Liver (tissue), 9 donors: ENCODE results near the gene SIM2. TPM values are rescaled to one million over a fixed set of nuclear protein-coding genes. Genes with fewer than 3 reads are reported as not detected.

Experiments used
- DNase-seq: peaks from one replicate; pipeline ENCODE4 v3.0.0-alpha.2; 2017; ENCODE audit warnings: low spot score
- H3K27ac ChIP-seq, 2 donors: one replicate each; pipeline ENCODE4 v1.7.0; 2013; ENCODE audit warnings: inconsistent platforms in 2 of 2, low read length in 2 of 2, control low read depth in 1 of 2, low read depth in 1 of 2, mild to moderate bottlenecking in 1 of 2
- H3K27me3 ChIP-seq, 4 donors: one replicate each; pipeline versions ENCODE4 v1.6.1 to v1.7.0; 2013; ENCODE audit warnings: low read length in 3 of 4, inconsistent platforms in 1 of 4, mild to moderate bottlenecking in 1 of 4, moderate library complexity in 1 of 4; ENCODE audit not compliant: control insufficient read depth in 4 of 4, insufficient read depth in 4 of 4
- H3K36me3 ChIP-seq, 4 donors: one replicate each; pipeline versions ENCODE4 v1.6.1 to v1.7.0; 2013; ENCODE audit warnings: low read length in 3 of 4, mild to moderate bottlenecking in 3 of 4, low read depth in 1 of 4, moderate library complexity in 1 of 4; ENCODE audit not compliant: control insufficient read depth in 4 of 4, insufficient read depth in 3 of 4
- H3K4me1 ChIP-seq, 4 donors: one replicate each; pipeline versions ENCODE4 v1.6.1 to v1.7.0; 2013; ENCODE audit warnings: low read length in 3 of 4, mild to moderate bottlenecking in 3 of 4, moderate library complexity in 1 of 4; ENCODE audit not compliant: control insufficient read depth in 4 of 4, insufficient read depth in 4 of 4
- H3K4me3 ChIP-seq, 3 donors: one replicate each; pipeline versions ENCODE4 v1.6.1 to v1.7.0; 2013; ENCODE audit warnings: low read length in 3 of 3, control low read depth in 1 of 3, low read depth in 1 of 3, mild to moderate bottlenecking in 1 of 3
- H3K9ac ChIP-seq, 2 donors: one replicate each; pipeline ENCODE4 v1.7.0; 2013; ENCODE audit warnings: low read length in 2 of 2, mild to moderate bottlenecking in 2 of 2, moderate library complexity in 2 of 2, control low read depth in 1 of 2, low read depth in 1 of 2
- H3K9me3 ChIP-seq, 4 donors: one replicate each; pipeline versions ENCODE4 v1.6.1 to v1.7.0; 2013; ENCODE audit warnings: low read length in 3 of 4; ENCODE audit not compliant: control insufficient read depth in 4 of 4
- ATF3 ChIP-seq: IDR thresholded peaks from 2 replicates; pipeline ENCODE4 v1.6.1; 2016; ENCODE audit warnings: antibody characterized with exemption
- EGR1 ChIP-seq, 2 donors: IDR thresholded peaks; 2 replicates each; pipeline ENCODE4 v1.6.1; 2016 to 2018; ENCODE audit warnings: antibody characterized with exemption in 2 of 2, low read depth in 2 of 2
- FOXA1 ChIP-seq: IDR thresholded peaks from 2 replicates; pipeline ENCODE4 v1.6.1; 2016; ENCODE audit warnings: antibody characterized with exemption
- FOXA2 ChIP-seq: IDR thresholded peaks from 2 replicates; pipeline ENCODE4 v1.6.1; 2016; ENCODE audit warnings: antibody characterized with exemption
- HNF4A ChIP-seq, 2 donors: conservative IDR thresholded peaks; 2 replicates each; pipeline ENCODE4 v1.6.1; 2016; ENCODE audit warnings: antibody characterized with exemption in 2 of 2, mild to moderate bottlenecking in 2 of 2
- HNF4G ChIP-seq: IDR thresholded peaks from 2 replicates; pipeline ENCODE4 v1.6.1; 2016; ENCODE audit warnings: antibody characterized with exemption
- JUND ChIP-seq, 2 donors: IDR thresholded peaks; 2 replicates each; pipeline ENCODE4 v1.6.1; 2016; ENCODE audit warnings: antibody characterized with exemption in 2 of 2
- NR2F2 ChIP-seq: IDR thresholded peaks from 2 replicates; pipeline ENCODE4 v1.6.1; 2016; ENCODE audit warnings: antibody characterized with exemption
- RAD21 ChIP-seq, 2 donors: IDR thresholded peaks; 2 replicates each; pipeline ENCODE4 v1.6.1; 2016; ENCODE audit warnings: antibody characterized with exemption in 2 of 2, mild to moderate bottlenecking in 2 of 2
- REST ChIP-seq: IDR thresholded peaks from 2 replicates; pipeline ENCODE4 v1.6.1; 2016; ENCODE audit warnings: antibody characterized with exemption, mild to moderate bottlenecking
- RXRA ChIP-seq, 2 donors: IDR thresholded peaks; 2 replicates each; pipeline ENCODE4 v1.6.1; 2017 to 2018; ENCODE audit warnings: antibody characterized with exemption in 2 of 2, mild to moderate bottlenecking in 1 of 2
- SP1 ChIP-seq: IDR thresholded peaks from 2 replicates; pipeline ENCODE4 v1.6.1; 2018; ENCODE audit warnings: antibody characterized with exemption, mild to moderate bottlenecking
- TAF1 ChIP-seq: conservative IDR thresholded peaks from 2 replicates; pipeline ENCODE4 v1.6.1; 2016; ENCODE audit warnings: antibody characterized with exemption, mild to moderate bottlenecking
- YY1 ChIP-seq: IDR thresholded peaks from 2 replicates; pipeline ENCODE4 v1.6.1; 2016; ENCODE audit warnings: antibody characterized with exemption, mild to moderate bottlenecking
- WGBS: extraction: QIAGEN DNeasy Blood & Tissue Kit; methylation state at CpG from one replicate; pipeline ENCODE4 v1.1.7; 2013; 5-methylcytosine and 5-hydroxymethylcytosine counted together
- polyA plus RNA-seq, 2 donors: library from polyadenylated mRNA; stranded (reverse) in 1 of 2; unstranded in 1 of 2; fragments of 200-250 nt in 1 of 2; fragments of >200 nt in 1 of 2; fragmentation: Nextera tagmentation in 1 of 2; extraction: Ambion mirVana in 1 of 2; gene quantifications; one replicate each; pipeline versions ENCODE4 v1.2.1 to v1.2.3, GENCODE V29; 2013 to 2015
- total RNA-seq, 2 donors: library from RNA; depleted of rRNA; stranded (reverse); fragments of >200 nt; gene quantifications; one replicate each; pipeline ENCODE4 v1.2.3, GENCODE V29; 2014
- TF ChIP-seq, protein P1 (sequence below): IDR thresholded peaks from 2 replicates; pipeline ENCODE4 v1.6.1; 2016; ENCODE audit warnings: antibody characterized with exemption
- TF ChIP-seq, protein P2 (sequence below): fragments of 150-350 bp; IDR thresholded peaks from 2 replicates; pipeline ENCODE4 v1.5.1; 2017; ENCODE audit warnings: improper control_type of control experiment, low read depth, low read length; ENCODE audit not compliant: missing input control
- TF ChIP-seq, protein P3 (sequence below): IDR thresholded peaks from 2 replicates; pipeline ENCODE4 v1.6.1; 2016; ENCODE audit warnings: antibody characterized with exemption
- donor health status: healthy.
- donor health status: healthy.
- donor health status: healthy.
- donor health status: healthy.
- donor health status: healthy.

SIM2 gene
- total and polyA plus RNA-seq, 4 donors: 0.19 TPM; not detected in 3

GRCh38 chr21:36704281-36704957 is 5.5 kb downstream of the SIM2 start:
- WGBS: 7% methylated on average over 49 of the region's 49 CpGs
- TF ChIP-seq SP1: no peak
- no peak for TF ChIP-seq ATF3
- no peak for TF ChIP-seq HNF4G
- TF ChIP-seq TAF1: no peak
- TF ChIP-seq RXRA (IDR thresholded peaks at IDR 0.05): no peak
- TF ChIP-seq HNF4A (conservative IDR thresholded peaks at IDR 0.05): no peak
- TF ChIP-seq, protein P1, sequence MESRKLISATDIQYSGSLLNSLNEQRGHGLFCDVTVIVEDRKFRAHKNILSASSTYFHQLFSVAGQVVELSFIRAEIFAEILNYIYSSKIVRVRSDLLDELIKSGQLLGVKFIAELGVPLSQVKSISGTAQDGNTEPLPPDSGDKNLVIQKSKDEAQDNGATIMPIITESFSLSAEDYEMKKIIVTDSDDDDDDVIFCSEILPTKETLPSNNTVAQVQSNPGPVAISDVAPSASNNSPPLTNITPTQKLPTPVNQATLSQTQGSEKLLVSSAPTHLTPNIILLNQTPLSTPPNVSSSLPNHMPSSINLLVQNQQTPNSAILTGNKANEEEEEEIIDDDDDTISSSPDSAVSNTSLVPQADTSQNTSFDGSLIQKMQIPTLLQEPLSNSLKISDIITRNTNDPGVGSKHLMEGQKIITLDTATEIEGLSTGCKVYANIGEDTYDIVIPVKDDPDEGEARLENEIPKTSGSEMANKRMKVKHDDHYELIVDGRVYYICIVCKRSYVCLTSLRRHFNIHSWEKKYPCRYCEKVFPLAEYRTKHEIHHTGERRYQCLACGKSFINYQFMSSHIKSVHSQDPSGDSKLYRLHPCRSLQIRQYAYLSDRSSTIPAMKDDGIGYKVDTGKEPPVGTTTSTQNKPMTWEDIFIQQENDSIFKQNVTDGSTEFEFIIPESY: no peak
- no peak for TF ChIP-seq YY1
- TF ChIP-seq FOXA2: no peak
- no peak for TF ChIP-seq REST
- no peak for TF ChIP-seq JUND (IDR thresholded peaks at IDR 0.05)
- TF ChIP-seq EGR1 (IDR thresholded peaks at IDR 0.05; ENCODE audit: low read depth in 2 of 2): no peak
- no peak for TF ChIP-seq RAD21 (IDR thresholded peaks at IDR 0.05)
- Histone ChIP-seq H3K9me3 (no peaks in the 10 kb centered on the region), H3K4me1 (peaks cover 16 to 40% (median 23%) of the 10 kb centered on the region in 4 donors), H3K36me3 (no peaks in the 10 kb centered on the region), H3K9ac (no peak overlapping the region), H3K27me3 (peaks cover 13 to 35% (median 21%) of the 10 kb centered on the region in 4 donors), H3K4me3 (no peak overlapping the region), H3K27ac (no peak overlapping the region)
- DNase-seq: no peak

DNA sequence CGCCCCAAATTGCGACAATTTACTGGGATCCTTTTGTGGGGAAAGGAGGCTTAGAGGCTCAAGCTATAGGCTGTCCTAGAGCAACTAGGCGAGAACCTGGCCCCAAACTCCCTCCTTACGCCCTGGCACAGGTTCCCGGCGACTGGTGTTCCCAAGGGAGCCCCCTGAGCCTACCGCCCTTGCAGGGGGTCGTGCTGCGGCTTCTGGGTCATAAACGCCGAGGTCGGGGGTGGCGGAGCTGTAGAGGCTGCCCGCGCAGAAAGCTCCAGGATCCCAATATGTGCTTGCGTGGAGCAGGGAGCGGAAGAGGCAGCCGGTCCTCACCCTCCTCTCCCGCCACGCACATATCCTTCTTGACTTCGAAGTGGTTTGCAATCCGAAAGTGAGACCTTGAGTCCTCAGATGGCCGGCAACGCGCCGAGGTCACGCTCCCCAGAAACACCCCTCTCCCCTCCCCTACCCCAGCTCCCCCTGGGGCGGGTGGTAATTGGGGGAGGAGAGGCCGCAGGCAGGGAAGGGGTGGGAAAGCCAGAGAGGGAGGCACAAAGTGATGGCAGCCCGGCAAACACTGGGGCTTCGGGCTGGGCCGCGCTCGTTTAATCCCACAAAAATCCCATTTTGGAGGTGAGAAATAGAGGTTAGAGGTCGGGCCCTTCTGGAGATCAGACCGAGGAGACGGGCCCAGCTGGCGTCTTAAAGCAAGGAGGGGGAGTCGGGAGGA is 6.2 kb downstream of the SIM2 start:
- Histone ChIP-seq H3K9ac (no peak overlapping the region), H3K4me3 (no peak overlapping the region), H3K27me3 (peaks cover 13 to 38% (median 21%) of the 10 kb centered on the region in 4 donors), H3K9me3 (no peaks in the 10 kb centered on the region), H3K4me1 (peaks cover 11 to 35% (median 22%) of the 10 kb centered on the region in 4 donors), H3K36me3 (no peaks in the 10 kb centered on the region), H3K27ac (no peak overlapping the region)
- DNase-seq: no peak
- 7% methylated on average over 39 of the region's 39 CpGs for WGBS
- TF ChIP-seq FOXA1 (no peak), YY1 (no peak), ATF3 (no peak), HNF4A (conservative IDR thresholded peaks at IDR 0.05) (no peak), SP1 (no peak), EGR1 (IDR thresholded peaks at IDR 0.05; ENCODE audit: low read depth in 2 of 2) (no peak), RAD21 (IDR thresholded peaks at IDR 0.05) (no peak), TAF1 (no peak), JUND (IDR thresholded peaks at IDR 0.05) (no peak), NR2F2 (no peak), RXRA (IDR thresholded peaks at IDR 0.05) (no peak)
- TF ChIP-seq, protein P1: no peak
- TF ChIP-seq, protein P2, sequence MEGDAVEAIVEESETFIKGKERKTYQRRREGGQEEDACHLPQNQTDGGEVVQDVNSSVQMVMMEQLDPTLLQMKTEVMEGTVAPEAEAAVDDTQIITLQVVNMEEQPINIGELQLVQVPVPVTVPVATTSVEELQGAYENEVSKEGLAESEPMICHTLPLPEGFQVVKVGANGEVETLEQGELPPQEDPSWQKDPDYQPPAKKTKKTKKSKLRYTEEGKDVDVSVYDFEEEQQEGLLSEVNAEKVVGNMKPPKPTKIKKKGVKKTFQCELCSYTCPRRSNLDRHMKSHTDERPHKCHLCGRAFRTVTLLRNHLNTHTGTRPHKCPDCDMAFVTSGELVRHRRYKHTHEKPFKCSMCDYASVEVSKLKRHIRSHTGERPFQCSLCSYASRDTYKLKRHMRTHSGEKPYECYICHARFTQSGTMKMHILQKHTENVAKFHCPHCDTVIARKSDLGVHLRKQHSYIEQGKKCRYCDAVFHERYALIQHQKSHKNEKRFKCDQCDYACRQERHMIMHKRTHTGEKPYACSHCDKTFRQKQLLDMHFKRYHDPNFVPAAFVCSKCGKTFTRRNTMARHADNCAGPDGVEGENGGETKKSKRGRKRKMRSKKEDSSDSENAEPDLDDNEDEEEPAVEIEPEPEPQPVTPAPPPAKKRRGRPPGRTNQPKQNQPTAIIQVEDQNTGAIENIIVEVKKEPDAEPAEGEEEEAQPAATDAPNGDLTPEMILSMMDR: no peak
- TF ChIP-seq, protein P3, sequence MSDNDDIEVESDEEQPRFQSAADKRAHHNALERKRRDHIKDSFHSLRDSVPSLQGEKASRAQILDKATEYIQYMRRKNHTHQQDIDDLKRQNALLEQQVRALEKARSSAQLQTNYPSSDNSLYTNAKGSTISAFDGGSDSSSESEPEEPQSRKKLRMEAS: no peak
